GM12865 (cell line): Measurements from ENCODE around the gene APOB.

ENCODE experiments used
- DNase-seq: peaks from one replicate; pipeline ENCODE4 v3.0.0; 2010; ENCODE audit warnings: low read depth
- H3K4me3 ChIP-seq: 2 replicates; pipeline ENCODE4 v1.5.1; 2011; ENCODE audit warnings: mild to moderate bottlenecking, low read depth, low read length, control low read depth
- TF ChIP-seq, protein P1 (sequence below): IDR thresholded peaks from 2 replicates; pipeline ENCODE4 v1.5.1; 2011; ENCODE audit warnings: low read length, control low read depth, low read depth, inconsistent platforms; ENCODE audit not compliant: insufficient read depth; ENCODE audit errors: missing control alignments

Gene APOB

DNA sequence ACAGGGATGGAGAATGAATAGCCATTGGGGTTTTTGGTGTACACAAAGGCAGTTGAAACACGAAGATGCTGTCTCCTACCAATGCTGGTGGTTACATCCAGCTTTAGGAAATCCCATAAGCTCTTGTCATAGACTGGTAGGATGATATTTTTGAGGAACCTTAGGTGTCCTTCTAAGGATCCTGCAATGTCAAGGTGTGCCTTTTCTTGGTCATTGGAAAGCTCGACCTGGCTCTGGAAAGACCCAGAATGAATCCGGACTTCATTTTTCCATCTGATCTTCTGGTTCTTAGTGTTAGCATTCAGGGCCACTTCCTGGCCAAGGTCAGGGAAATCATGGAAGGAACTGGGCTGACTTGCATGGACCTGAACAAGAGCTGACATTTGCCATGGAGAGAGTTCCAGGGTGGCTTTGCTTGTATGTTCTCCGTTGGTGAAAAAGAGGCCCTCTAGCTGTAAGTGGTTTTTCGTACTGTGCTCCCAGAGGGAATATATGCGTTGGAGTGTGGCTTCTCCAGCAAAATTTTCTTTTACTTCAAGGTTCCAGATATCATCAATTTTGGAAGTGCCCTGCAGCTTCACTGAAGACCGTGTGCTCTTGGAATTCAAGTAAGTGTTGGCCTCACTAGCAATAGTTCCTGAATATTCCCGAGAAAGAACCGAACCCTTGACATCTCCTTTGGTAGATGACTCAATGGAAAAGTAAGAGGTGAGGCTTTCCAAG lies 38.0 kb downstream of the APOB start:
- TF ChIP-seq, protein P1, sequence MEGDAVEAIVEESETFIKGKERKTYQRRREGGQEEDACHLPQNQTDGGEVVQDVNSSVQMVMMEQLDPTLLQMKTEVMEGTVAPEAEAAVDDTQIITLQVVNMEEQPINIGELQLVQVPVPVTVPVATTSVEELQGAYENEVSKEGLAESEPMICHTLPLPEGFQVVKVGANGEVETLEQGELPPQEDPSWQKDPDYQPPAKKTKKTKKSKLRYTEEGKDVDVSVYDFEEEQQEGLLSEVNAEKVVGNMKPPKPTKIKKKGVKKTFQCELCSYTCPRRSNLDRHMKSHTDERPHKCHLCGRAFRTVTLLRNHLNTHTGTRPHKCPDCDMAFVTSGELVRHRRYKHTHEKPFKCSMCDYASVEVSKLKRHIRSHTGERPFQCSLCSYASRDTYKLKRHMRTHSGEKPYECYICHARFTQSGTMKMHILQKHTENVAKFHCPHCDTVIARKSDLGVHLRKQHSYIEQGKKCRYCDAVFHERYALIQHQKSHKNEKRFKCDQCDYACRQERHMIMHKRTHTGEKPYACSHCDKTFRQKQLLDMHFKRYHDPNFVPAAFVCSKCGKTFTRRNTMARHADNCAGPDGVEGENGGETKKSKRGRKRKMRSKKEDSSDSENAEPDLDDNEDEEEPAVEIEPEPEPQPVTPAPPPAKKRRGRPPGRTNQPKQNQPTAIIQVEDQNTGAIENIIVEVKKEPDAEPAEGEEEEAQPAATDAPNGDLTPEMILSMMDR: no peak
- no peak overlapping the region for H3K4me3 ChIP-seq
- DNase-seq: no peak

DNA sequence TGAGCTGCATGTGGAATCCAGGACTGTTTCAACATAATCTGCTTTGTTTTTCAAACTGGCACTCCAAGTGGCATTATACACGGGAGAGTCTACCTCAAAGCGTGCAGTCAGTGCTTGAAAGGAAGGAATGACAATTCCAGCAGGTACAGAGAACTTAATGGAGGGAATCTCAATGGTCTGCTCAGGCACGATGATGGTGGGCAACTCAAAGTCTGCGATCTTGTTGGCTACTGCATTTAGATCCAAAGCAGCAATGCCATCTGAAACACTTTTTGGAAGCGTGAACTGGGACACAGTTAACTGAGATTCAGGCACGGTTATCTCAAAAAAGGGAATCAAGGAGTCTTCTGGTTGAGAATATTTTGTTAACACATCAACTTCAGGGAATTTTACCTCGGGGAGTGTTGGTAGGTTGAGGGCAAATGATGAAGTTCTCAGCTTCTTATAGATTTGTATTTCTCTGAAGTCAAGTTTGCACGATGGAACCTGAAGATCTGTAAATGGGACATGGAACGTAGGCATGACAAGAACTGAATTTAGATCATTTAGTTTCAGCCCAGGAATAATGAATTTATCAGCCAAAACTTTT lies 38.7 kb downstream of the APOB start:
- no peak for DNase-seq
- H3K4me3 ChIP-seq: no peak overlapping the region
- TF ChIP-seq, protein P1: no peak

DNA sequence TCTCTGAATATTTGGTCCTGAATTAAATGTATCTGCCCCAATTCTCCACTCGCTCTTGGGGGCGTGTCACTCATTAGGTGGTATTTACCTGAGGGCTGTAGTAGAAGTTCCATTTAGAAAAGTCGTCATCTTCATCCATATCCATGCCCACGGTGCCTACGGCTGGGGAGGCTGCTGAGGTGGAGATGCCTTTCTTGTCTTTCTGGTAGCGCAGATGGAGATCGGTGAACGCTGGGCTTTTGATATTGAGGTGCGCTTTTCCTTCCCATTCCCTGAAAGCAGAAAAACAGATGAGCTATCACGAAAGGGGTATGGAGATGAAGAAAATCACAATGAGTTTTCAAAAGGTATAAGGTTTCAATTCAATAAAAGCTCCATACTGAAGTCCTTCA lies 39.7 kb downstream of the APOB start:
- no peak for DNase-seq
- no peak overlapping the region for H3K4me3 ChIP-seq
- TF ChIP-seq, protein P1: no peak

DNA sequence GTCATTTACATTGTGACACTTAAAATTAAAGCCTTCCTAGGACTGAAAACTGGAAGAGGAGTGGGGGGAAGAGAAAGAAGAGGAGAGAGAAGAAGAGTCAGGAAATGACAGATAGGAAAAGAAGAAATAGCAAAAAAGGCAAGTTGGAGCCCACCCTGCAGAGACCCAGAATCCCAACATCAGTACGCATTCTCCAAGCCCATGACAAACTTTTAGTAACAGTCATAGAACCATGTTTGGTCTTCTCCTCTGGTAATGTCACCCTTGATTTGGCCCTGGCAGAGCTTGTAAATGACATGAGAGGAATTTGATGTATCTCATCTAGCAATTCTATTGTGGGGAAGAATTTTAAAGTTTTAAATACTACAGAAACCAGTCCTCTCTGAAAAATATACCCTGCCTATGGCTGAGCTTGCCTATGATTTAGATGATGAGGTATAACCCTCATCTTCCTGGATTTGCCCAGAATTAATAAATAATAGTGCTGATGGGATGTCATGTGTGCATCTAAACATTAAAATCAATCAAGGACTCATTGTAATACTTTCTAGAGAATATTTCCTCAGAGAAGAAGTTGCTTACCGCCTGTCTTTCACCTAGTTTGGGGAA lies 40.2 kb downstream of the APOB start:
- TF ChIP-seq, protein P1: no peak
- H3K4me3 ChIP-seq: no peak overlapping the region
- no peak for DNase-seq

DNA sequence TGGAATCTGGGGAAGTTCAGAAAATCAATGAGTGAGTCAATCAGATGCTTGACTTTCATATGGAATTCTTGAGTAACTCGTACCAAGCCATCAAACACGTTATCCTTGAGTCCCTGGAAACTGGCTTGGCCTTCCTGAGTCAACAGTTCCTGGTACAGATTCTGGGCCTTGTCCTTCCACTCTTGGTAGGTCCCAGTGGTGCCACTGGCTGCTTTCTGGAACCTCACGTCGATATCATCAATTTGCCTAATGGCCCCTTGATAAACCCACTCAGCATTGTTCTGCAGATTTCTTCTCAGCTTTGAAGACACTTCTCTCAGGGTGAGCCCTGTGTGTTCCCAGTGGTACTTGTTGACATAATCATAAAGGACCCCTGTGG lies 41.1 kb downstream of the APOB start:
- no peak for DNase-seq
- no peak overlapping the region for H3K4me3 ChIP-seq
- TF ChIP-seq, protein P1: no peak

DNA sequence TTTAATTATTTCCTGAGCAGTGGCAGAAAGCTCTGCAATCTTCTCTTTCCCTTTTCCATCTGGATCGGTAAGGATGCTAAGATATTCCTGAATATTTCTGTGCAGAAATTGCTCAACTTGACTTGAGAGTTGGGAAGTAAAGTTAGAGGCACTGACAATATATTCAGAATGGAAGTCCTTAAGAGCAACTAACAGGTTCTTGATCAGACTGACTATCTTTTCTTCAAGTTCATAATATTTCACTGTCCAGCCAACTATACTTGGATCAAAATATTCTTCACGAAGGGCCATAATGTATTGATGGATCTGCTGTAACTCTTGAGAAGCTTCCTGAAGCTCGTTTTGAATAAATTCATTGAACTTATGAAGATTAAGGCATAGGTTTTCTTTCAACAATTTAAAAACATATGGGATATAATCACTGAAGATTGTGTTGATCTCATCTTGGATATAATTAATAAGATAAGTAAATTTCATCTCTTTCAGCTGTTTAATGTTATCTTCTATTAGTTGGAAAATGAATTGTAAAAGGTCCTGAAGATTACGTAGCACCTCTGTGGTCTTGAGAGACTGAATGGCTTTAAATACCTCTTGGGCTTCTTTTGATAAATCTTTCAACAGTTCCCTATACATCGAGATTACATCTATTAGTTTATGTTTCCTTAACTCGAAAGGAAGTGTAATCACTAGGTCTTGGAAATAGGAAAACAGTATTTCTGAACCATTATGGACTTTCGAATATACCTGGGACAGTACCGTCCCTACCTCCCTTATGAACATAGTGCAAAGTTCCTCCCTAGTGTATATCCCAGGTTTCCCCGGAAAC lies 41.7 kb downstream of the APOB start:
- no peak overlapping the region for H3K4me3 ChIP-seq
- DNase-seq: no peak
- TF ChIP-seq, protein P1: no peak
